Pons (tissue), 1 donor: ENCODE measurements around the gene RAB7A.

ENCODE experiments used
- DNase-seq: peaks from one replicate; pipeline ENCODE4 v3.0.0-alpha.2; 2016; ENCODE audit warnings: low spot score

The RAB7A gene

GRCh38 chr3:128788268-128788869 is 62.4 kb downstream of the RAB7A start:
- DNase-seq, result no peak

- no peak for DNase-seq
Observed at GRCh38 chr3:128794067-128794768, 68.2 kb downstream of the RAB7A start.

- DNase-seq, result peak; percentile 80
Observed at GRCh38 chr3:128794770-128795649, 69.0 kb downstream of the RAB7A start.

- DNase-seq, result no peak
Observed at GRCh38 chr3:128799653-128800052, 73.7 kb downstream of the RAB7A start.

- peak; percentile 93 for DNase-seq
Observed at GRCh38 chr3:128800241-128801187, 74.5 kb downstream of the RAB7A start.

GRCh38 chr3:128801779-128802380 is 75.9 kb downstream of the RAB7A start:
- no peak for DNase-seq

- no peak for DNase-seq
Observed at GRCh38 chr3:128803307-128803706, 77.3 kb downstream of the RAB7A start.

- DNase-seq, result peak; percentile 49
Observed at GRCh38 chr3:128804017-128804810, 78.2 kb downstream of the RAB7A start.

- DNase-seq, result no peak
Observed at GRCh38 chr3:128804811-128805155, 78.8 kb downstream of the RAB7A start.

- DNase-seq, result no peak
Observed at GRCh38 chr3:128805772-128806171, 79.8 kb downstream of the RAB7A start.

GRCh38 chr3:128806588-128806987 is 80.6 kb downstream of the RAB7A start:
- no peak for DNase-seq

- DNase-seq, result no peak
Observed at GRCh38 chr3:128807186-128807830, 81.3 kb downstream of the RAB7A start.

- DNase-seq, result peak; percentile 50
Observed at GRCh38 chr3:128808672-128809071, 82.7 kb downstream of the RAB7A start.

- no peak for DNase-seq
Observed at GRCh38 chr3:128813097-128813496, 87.1 kb downstream of the RAB7A start.

GRCh38 chr3:128814060-128814459 is 88.1 kb downstream of the RAB7A start:
- DNase-seq, result no peak

- no peak for DNase-seq
Observed at GRCh38 chr3:128814519-128815317, 88.7 kb downstream of the RAB7A start.

GRCh38 chr3:128815318-128816064 is 89.5 kb downstream of the RAB7A start:
- DNase-seq, result no peak

- DNase-seq, result no peak
Observed at GRCh38 chr3:128818186-128818787, 92.3 kb downstream of the RAB7A start.
